Bronchial epithelial cell (primary cell): Measurements from ENCODE around the gene AKAP1. TPM values are rescaled to one million over a fixed set of nuclear protein-coding genes. Genes with fewer than 3 reads are reported as not detected.

Source experiments
- DNase-seq: peaks from one replicate; pipeline ENCODE4 v3.0.0-alpha.2; 2010; ENCODE audit warnings: low read depth
- FAIRE-seq: peaks from 2 replicates; lab custom pipeline; 2011; peaks lifted over from hg19 to GRCh38; lab: Jason Lieb, UNC
- H3K27me3 ChIP-seq: 2 replicates; pipeline ENCODE4 v1.5.1; 2011; ENCODE audit warnings: low read length; ENCODE audit not compliant: control insufficient read depth, insufficient read depth
- H3K36me3 ChIP-seq: 2 replicates; pipeline ENCODE4 v1.5.1; 2011; ENCODE audit warnings: low read length; ENCODE audit not compliant: control insufficient read depth, insufficient read depth
- H3K4me3 ChIP-seq: 2 replicates; pipeline ENCODE4 v1.5.1; 2011; ENCODE audit warnings: mild to moderate bottlenecking, low read depth, low read length, control low read depth
- CTCF ChIP-seq: IDR thresholded peaks from 2 replicates; pipeline ENCODE4 v1.5.1; 2011; ENCODE audit warnings: mild to moderate bottlenecking, moderate library complexity, low read length, control low read depth, inconsistent platforms; ENCODE audit not compliant: insufficient read depth, severe bottlenecking
- total RNA-seq: library from RNA; depleted of rRNA; stranded (reverse); fragments of >200 nt; gene quantifications from 2 replicates; pipeline ENCODE4 v1.2.1, GENCODE V29; 2014

AKAP1 gene
- 20.4 and 30.0 TPM in 2 replicates for total RNA-seq

- H3K4me3 ChIP-seq = peak within 1 kb of the TSS; percentile 76
- peak; percentile 35 for TF ChIP-seq CTCF
- H3K36me3 ChIP-seq = no peaks in the 10 kb centered on the region
- DNase-seq (peak; percentile 82), FAIRE-seq (no peak)
- H3K27me3 ChIP-seq = no peaks in the 10 kb centered on the region
These were observed at the start of gene AKAP1 for GRCh38 chr17:57084802-57085447. Gene AKAP1, plus strand, starts transcription at chr17:57085246. Its CDS starts 20,219 bp downstream, at chr17:57105465.

- H3K27me3 ChIP-seq = peaks cover 10% of the 10 kb centered on the region
- no peak overlapping the region for H3K4me3 ChIP-seq
- TF ChIP-seq CTCF = no peak
- DNase-seq = peak; percentile 51
- no peak for FAIRE-seq
- no peaks in the 10 kb centered on the region for H3K36me3 ChIP-seq
These were observed 49.0 kb upstream of the AKAP1 start for GRCh38 chr17:57035971-57036481.

GRCh38 chr17:57037411-57037810, 47.6 kb upstream of the AKAP1 start:
- no peaks in the 10 kb centered on the region for H3K36me3 ChIP-seq
- no peak for TF ChIP-seq CTCF
- DNase-seq (no peak), FAIRE-seq (no peak)
- peaks cover 10% of the 10 kb centered on the region for H3K27me3 ChIP-seq
- H3K4me3 ChIP-seq = no peak overlapping the region

GRCh38 chr17:57038486-57038885, 46.6 kb upstream of the AKAP1 start:
- FAIRE-seq (no peak), DNase-seq (no peak)
- TF ChIP-seq CTCF = no peak
- Histone ChIP-seq H3K4me3 (no peak overlapping the region), H3K27me3 (peaks cover 10% of the 10 kb centered on the region), H3K36me3 (no peaks in the 10 kb centered on the region)

GRCh38 chr17:57040571-57040970, 44.5 kb upstream of the AKAP1 start:
- TF ChIP-seq CTCF = no peak
- no peak for FAIRE-seq
- peaks cover 13% of the 10 kb centered on the region for H3K27me3 ChIP-seq
- DNase-seq = no peak
- H3K4me3 ChIP-seq = no peak overlapping the region
- no peaks in the 10 kb centered on the region for H3K36me3 ChIP-seq
